HEK293T (cell line): ENCODE results near the gene SCNM1.

ENCODE experiments used
- CTCF ChIA-PET: fragments of 350-600 bp; formaldehyde crosslinking; extraction: SDS; loops from one replicate; lab custom pipeline; 2021; ENCODE audit warnings: antibody characterized with exemption, inconsistent platforms; lab: Yijun Ruan, JAX
- POLR2A ChIA-PET: fragments of 350-600 bp; formaldehyde crosslinking; extraction: SDS; loops from one replicate; lab custom pipeline; 2020; ENCODE audit warnings: antibody characterized with exemption, inconsistent platforms; lab: Yijun Ruan, JAX
- DNase-seq: peaks from one replicate; pipeline ENCODE4 v3.0.0; 2012; ENCODE audit warnings: mixed read lengths; ENCODE audit errors: extremely low spot score
- ARNT ChIP-seq: fragments of 450-650 bp; IDR thresholded peaks from 2 replicates; pipeline ENCODE4 v1.6.1; 2017; ENCODE audit warnings: mild to moderate bottlenecking
- BHLHE40 ChIP-seq: fragments of 450-650 bp; IDR thresholded peaks from 2 replicates; pipeline ENCODE4 v1.6.1; 2016; ENCODE audit warnings: mild to moderate bottlenecking, moderate library complexity, borderline replicate concordance
- CTBP1 ChIP-seq: fragments of 450-650 bp; IDR thresholded peaks from 2 replicates; pipeline ENCODE4 v1.6.1; 2016; ENCODE audit warnings: borderline replicate concordance
- ELF4 ChIP-seq: fragments of 450-650 bp; IDR thresholded peaks from 2 replicates; pipeline ENCODE4 v1.6.1; 2017; ENCODE audit warnings: antibody characterized with exemption
- FOXA1 ChIP-seq: fragments of 450-650 bp; IDR thresholded peaks from 2 replicates; pipeline ENCODE4 v1.6.1; 2016; ENCODE audit warnings: mild to moderate bottlenecking
- FOXK2 ChIP-seq: fragments of 450-650 bp; IDR thresholded peaks from 2 replicates; pipeline ENCODE4 v1.6.1; 2016; ENCODE audit warnings: mild to moderate bottlenecking
- FOXM1 ChIP-seq: fragments of 450-650 bp; IDR thresholded peaks from 2 replicates; pipeline ENCODE4 v1.6.1; 2017; ENCODE audit warnings: mild to moderate bottlenecking, borderline replicate concordance
- HDGF ChIP-seq: fragments of 450-650 bp; IDR thresholded peaks from 2 replicates; pipeline ENCODE4 v1.6.1; 2017; ENCODE audit warnings: antibody characterized with exemption, borderline replicate concordance
- L3MBTL2 ChIP-seq: fragments of 450-650 bp; conservative IDR thresholded peaks from 2 replicates; pipeline ENCODE4 v1.6.1; 2016; ENCODE audit warnings: mild to moderate bottlenecking
- LEF1 ChIP-seq: fragments of 450-650 bp; IDR thresholded peaks from 2 replicates; pipeline ENCODE4 v1.6.1; 2017; ENCODE audit warnings: mild to moderate bottlenecking, borderline replicate concordance
- NFRKB ChIP-seq: fragments of 450-650 bp; IDR thresholded peaks from 2 replicates; pipeline ENCODE4 v1.6.1; 2016; ENCODE audit warnings: mild to moderate bottlenecking, moderate library complexity
- SP1 ChIP-seq: fragments of 450-650 bp; IDR thresholded peaks from 2 replicates; pipeline ENCODE4 v1.6.1; 2017
- SUZ12 ChIP-seq: fragments of 450-650 bp; IDR thresholded peaks from 2 replicates; pipeline ENCODE4 v1.6.1; 2016; ENCODE audit warnings: mild to moderate bottlenecking
- TARDBP ChIP-seq: fragments of 450-650 bp; IDR thresholded peaks from 2 replicates; pipeline ENCODE4 v1.6.1; 2016
- ZNF384 ChIP-seq: fragments of 450-650 bp; IDR thresholded peaks from 2 replicates; pipeline ENCODE4 v1.6.1; 2016
- TF ChIP-seq, protein P1 (sequence below): fragments of 450-650 bp; IDR thresholded peaks from 2 replicates; pipeline ENCODE4 v1.6.1; 2016

SCNM1 gene, protein sequence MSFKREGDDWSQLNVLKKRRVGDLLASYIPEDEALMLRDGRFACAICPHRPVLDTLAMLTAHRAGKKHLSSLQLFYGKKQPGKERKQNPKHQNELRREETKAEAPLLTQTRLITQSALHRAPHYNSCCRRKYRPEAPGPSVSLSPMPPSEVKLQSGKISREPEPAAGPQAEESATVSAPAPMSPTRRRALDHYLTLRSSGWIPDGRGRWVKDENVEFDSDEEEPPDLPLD

DNA sequence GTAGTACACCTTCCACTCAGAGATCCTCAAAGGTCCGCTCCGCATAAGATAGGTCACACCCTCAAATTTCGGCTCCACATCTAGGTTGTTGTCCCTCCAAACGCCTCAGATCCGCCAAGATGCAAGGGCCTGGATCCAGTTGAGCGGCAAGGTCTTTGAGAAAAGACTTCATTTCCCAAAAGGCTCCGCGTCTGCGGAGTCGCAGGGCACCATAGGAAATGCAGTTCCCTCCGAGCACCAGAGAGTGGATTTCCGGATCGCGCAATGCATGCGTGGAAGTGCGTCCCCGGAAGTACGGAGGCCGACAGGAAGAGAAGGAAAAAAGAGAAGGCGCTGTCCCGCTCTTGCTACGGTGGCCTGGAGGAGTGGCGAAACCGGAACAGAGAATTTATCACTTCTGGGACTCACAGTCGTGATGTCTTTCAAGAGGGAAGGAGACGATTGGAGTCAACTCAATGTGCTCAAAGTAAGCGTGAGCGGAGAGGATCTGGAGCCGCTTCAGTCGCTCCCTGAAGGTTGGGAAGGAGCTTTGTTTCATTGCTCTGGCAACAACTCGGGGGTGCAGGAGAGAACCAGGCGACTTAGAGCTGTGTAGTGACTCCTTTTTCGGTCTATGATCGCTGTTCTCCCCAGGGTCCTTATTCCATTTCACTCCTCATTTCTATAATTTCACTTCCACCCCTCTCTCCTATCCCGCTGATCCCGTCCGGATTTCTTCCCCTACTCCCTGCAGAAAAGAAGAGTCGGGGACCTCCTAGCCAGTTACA is at the start of gene SCNM1, which contains the start of gene LYSMD1:
TSS of gene SCNM1 (plus strand) at position 407 of the 767 bp plus-strand sequence. CDS start at position 416, 9 bp downstream.
TSS of gene LYSMD1 (minus strand) at position 165 of the 767 bp plus-strand sequence. CDS start 644 bp downstream, outside the sequence.
- peak; percentile 98 for DNase-seq
- ChIA-PET POLR2A (interaction anchor here (0.7 to 2.2 kb wide), 11 partner anchors 8 to 116 kb away, joined by 3 to 17 read pairs (median 4); partner anchors contain the start of genes TMOD4, TNFAIP8L2, VPS72 and ZNF687), CTCF (interaction anchor here (1.0 to 2.0 kb wide), 3 partner anchors 10 to 66 kb away, joined by 3 to 8 read pairs (median 3); partner anchors contain the start of gene TMOD4)
- TF ChIP-seq, protein P1, sequence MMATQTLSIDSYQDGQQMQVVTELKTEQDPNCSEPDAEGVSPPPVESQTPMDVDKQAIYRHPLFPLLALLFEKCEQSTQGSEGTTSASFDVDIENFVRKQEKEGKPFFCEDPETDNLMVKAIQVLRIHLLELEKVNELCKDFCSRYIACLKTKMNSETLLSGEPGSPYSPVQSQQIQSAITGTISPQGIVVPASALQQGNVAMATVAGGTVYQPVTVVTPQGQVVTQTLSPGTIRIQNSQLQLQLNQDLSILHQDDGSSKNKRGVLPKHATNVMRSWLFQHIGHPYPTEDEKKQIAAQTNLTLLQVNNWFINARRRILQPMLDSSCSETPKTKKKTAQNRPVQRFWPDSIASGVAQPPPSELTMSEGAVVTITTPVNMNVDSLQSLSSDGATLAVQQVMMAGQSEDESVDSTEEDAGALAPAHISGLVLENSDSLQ = peak; percentile 26; the same call in 1 of the 2 replicates
- TF ChIP-seq CTBP1 (no peak), L3MBTL2 (peak; percentile 65; the same call in 1 of the 2 replicates), BHLHE40 (no peak), SUZ12 (peak; percentile 94), TARDBP (0 out of 2 replicates have a peak, but pooled peaks have one; percentile 63), FOXM1 (no peak), SP1 (no peak), NFRKB (no peak), LEF1 (no peak), FOXA1 (no peak), HDGF (no peak), ELF4 (peak; percentile 99), FOXK2 (peak; percentile 54; the same call in 1 of the 2 replicates), ARNT (no peak), ZNF384 (peak; percentile 90)

DNA sequence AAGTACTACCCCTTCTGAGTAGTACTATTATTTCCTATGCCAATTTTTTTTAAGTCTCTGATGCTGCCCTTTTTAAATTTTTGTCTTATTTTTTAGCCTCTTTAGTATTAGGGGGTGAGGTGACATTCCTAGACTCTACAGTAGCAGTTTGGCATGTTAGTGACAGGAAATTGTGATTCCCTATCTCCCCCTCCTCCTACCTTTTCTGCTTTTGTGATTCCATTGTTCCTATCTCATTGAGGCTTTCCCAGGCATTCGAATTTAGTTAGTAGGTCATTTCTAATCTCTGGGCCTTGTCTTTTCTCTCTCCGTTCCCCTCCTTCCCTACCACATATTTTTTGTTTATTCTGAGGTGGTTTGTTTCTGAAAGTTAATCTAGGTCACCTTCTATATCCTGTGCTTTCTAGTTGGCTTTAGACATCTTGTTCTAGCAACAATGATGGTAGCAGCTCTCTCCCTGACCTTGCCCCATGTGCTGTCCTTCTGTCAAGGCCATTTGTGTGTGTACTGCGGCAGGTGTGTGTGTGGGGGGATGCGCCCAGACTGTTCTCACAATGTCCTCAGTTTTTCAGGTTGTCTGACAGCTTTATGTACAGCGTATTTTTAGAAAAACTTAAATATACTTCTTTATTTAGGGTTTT is 41.1 kb upstream of the SCNM1 start:
- ChIA-PET CTCF (no interaction called here), POLR2A (no interaction called here)
- DNase-seq = no peak
- no peak for TF ChIP-seq FOXA1
- no peak for TF ChIP-seq ARNT
- TF ChIP-seq BHLHE40 = no peak
- no peak for TF ChIP-seq FOXM1
- TF ChIP-seq ZNF384 = no peak
- TF ChIP-seq TARDBP = no peak
- TF ChIP-seq, protein P1 = no peak
- no peak for TF ChIP-seq NFRKB
- TF ChIP-seq HDGF = no peak
- TF ChIP-seq SP1 = no peak
- TF ChIP-seq SUZ12 = no peak
- no peak for TF ChIP-seq FOXK2

DNA sequence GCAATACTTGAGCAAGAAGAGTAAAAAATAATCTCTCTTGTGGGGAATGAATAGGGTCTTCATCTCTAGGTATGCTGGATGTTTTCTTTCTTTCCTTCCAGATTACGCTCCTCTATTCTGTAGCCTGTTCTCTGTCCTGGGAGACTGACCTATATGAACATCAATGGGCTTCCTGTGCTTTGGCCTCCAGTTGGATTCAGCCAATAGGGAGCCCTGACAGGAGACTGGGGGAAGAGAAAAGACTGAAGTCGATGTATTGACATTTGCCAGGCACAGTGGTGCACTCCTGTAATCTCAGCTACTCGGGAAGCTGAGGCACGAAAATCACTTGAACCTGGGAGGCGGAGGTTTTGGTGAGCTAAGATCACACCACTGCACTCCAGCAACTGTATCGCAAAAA is 37.1 kb upstream of the SCNM1 start:
- CTCF ChIA-PET = interaction anchor here (0.6 to 2.2 kb wide), 2 partner anchors 29 to 57 kb away, joined by 4 to 7 read pairs; no protein-coding TSS in a partner anchor
- POLR2A ChIA-PET = no interaction called here
- DNase-seq = no peak
- TF ChIP-seq L3MBTL2 (no peak), ZNF384 (no peak)

DNA sequence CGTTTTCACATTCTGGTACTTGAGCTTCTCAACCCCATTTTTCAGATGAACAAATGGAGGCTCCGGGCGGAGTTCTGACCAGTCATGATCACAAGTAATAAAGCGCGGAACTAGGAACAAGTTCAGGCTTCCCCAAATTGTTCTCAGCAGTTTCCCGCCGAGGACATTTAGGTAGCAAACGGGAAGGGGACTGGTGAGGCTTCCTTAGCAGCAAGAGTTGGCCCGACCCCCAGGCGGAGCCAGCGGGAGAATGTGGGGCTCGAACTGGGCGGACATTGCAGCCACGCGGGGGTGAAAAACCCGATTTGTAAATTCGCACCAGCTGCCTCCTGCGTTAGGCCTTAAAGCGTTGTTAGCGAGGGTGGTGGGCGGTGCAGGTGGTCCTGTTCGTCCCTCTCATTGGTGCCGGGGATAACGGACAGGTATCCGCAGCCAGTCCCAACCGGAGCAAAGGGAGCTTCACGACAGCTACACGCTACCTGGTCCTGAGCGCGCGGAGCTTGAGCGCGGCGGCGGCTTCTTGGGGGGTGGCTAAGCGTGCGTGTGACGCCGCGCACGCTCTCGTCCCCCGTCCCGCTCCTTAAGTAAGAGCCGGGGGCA is 34.9 kb upstream of the SCNM1 start:
- DNase-seq = no peak
- ChIA-PET POLR2A (no interaction called here), CTCF (no interaction called here)
- no peak for TF ChIP-seq ELF4
- TF ChIP-seq CTBP1 = no peak
- no peak for TF ChIP-seq BHLHE40
- TF ChIP-seq FOXM1 = no peak
- TF ChIP-seq FOXK2 = no peak
- TF ChIP-seq HDGF = no peak
- no peak for TF ChIP-seq SUZ12
- no peak for TF ChIP-seq SP1
- TF ChIP-seq ARNT = no peak
- no peak for TF ChIP-seq TARDBP

DNA sequence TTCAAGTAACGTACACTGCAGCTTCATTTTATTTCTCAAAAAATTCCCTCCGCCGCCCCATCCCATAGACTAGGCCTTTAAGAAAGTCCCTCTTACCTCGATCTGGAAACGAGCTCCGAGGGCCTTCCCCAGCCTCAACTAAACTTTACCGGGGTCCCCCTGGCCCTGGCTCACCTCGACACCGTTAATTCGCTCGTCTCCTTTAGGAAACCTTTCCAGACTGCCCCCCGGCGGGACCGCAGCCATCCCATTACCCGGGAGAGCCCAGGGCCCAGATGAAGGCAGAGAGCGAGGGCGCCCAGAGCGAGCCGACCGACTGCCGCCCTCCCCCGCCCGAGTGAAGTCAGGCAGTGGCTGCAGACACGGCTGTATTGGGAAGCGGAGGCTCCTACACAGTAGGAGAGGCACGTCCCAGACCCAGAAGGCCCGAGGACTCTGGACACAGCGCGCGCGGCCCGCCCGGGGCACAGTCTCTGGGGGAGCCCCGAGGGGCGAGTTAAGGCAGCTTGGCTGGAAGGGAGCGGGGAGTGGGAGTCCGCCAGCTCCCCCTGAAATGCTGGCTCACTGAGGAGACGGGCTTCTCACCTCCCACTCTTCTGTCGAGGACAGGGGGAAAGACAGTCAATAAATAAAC is 34.1 kb upstream of the SCNM1 start:
- CTCF ChIA-PET = no interaction called here
- TF ChIP-seq FOXM1 (no peak), TARDBP (no peak), ZNF384 (no peak), BHLHE40 (no peak), SUZ12 (no peak), L3MBTL2 (no peak), NFRKB (no peak), FOXK2 (no peak), ELF4 (no peak), ARNT (no peak), CTBP1 (no peak), FOXA1 (no peak), LEF1 (no peak), HDGF (no peak)
- TF ChIP-seq, protein P1 = no peak
- POLR2A ChIA-PET = no interaction called here
- DNase-seq = no peak
